Stimulated activated CD4-positive, alpha-beta T cell treated with anti-CD3 and anti-CD28 coated beads, Interleukin-4, amount 100 ng/mL, for 4 hours (primary cell): Measurements from ENCODE around the gene JARID2.

ENCODE experiments used
- DNase-seq, 2 experiments: peaks; one replicate each; pipeline ENCODE4 v3.0.0-alpha.2; 2020

JARID2 gene

GRCh38 chr6:15477746-15478145 is 231.9 kb downstream of the JARID2 start:
- no peak for DNase-seq

DNA sequence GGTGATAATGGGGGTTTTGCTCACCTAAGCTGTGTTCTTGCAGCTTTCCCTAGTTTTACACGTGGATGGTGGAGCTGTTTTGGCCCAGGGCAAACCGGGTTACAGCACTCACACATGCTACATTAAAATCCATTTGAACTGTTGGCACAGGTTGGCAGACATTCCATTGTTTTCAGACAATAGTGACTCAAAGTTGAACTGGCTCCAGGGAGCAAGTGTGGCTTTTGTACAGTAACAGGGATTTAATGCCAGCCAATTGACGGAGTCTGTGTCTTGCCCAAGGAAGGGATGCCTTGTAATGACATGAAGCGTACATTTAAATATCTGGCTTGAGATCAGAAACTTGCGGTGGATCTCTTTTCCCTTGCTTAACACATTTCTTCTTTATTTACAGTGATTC is 233.9 kb downstream of the JARID2 start:
- no peak for DNase-seq

GRCh38 chr6:15480525-15480924 is 234.7 kb downstream of the JARID2 start:
- no peak for DNase-seq

GRCh38 chr6:15481390-15482291 is 235.8 kb downstream of the JARID2 start:
- DNase-seq, result peak in 1 of 2 experiments; percentile 37

DNA sequence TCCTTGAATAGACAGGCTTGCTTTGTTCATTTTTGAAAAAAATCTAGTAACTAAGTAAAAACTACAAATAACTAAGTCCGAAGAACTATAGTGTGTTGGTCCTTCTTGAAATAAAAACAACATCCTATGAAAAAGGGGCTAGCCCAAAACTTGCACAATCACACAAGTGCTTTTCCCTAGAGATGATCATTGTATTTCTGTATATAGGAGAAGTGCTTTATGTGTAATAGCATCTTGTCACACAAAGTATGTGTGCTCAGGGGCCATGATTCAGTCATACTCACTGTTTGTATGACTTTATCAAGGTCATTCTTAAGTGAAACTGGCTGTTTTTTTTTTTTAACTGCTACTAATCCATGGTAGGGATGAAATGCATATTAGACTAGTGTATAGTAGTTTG is 237.2 kb downstream of the JARID2 start:
- DNase-seq, result no peak

DNA sequence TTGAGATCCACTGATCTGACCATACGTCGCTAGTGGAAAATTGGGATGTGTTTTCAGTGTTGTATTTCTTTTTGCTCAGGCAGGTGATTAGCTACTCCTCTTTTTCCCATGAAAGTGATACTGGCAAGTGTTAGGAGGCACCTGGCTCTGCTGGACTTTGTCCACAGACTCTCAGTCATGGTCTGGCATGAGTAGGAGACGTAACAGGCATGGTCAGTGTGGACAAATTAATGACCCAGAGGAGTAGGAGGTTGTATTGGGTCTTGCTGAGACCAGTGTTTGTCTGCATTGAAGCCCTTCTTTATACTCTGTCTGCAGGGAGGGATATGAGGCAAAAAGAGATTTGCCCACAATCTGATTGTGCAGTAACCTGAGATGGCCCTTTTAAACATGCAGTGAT is 238.3 kb downstream of the JARID2 start:
- DNase-seq, result no peak

DNA sequence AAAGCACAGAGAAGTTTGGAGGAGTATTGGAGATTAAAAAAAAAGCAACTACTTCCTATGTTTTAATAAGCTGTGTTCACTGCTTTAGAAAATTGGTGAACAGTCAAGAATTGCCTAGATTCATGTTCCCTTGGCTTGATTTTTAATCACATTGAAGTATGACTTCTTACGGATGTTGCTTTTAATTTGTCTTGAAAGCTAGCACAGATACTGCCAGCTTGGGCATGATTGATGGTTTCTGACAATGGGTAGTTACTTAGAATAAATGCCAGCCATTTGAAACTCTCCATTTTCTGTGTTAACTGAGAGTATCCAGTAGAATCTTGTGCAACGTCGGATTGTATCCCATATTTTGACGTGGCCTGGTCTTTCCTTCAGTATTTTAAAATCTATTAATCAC is 239.0 kb downstream of the JARID2 start:
- no peak for DNase-seq

GRCh38 chr6:15485936-15486335 is 240.1 kb downstream of the JARID2 start:
- no peak for DNase-seq

DNA sequence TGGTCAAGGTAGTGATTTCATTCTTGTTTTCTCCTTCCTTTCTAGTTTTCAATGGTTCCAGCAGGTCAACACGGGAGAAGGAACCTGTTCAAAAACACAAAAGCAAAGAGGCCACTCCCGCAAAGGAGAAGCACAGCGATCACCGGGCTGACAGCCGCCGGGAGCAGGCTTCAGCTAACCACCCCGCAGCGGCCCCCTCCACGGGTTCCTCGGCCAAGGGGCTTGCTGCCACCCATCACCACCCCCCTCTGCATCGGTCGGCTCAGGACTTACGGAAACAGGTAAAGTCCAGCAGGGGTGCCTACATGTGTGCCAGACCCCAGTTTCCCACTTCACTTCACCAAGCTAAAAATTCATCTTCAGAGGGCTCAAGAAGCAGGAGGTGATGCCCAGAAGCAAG is 241.4 kb downstream of the JARID2 start:
- DNase-seq, result no peak

DNA sequence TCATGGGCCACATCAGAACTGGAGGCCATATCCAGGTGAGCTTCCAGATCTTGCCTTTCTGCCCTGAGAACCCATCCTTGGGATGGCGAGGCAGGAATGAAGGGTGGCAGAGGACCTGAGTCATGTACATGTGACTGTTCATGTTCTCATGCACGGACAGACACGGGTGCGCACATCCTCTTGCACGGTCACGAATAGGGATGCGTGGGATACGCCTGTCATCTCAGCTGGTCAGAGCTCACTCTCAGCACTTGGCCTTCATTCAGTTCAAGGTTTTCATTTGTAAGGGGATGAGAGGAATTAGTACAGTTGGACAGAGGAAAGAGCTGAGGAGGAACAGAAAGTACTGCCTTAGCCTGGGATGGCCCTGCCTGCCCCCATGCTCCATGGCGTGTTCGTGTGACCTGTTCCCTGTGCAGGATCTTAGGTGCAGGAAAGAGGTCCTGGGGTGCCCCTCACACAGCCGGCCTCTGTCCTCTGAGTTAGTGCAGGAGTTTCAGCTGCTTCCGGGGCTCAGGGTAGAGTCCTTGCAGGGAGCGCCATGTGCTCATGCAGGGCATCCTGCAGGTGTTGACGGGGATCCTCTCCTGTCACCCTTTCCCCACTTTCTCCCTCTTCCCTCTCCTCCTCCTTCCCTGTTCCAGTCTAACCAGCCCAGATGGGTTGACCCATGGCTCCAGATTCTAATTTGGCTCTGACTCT is 243.5 kb downstream of the JARID2 start:
- DNase-seq, result no peak

DNA sequence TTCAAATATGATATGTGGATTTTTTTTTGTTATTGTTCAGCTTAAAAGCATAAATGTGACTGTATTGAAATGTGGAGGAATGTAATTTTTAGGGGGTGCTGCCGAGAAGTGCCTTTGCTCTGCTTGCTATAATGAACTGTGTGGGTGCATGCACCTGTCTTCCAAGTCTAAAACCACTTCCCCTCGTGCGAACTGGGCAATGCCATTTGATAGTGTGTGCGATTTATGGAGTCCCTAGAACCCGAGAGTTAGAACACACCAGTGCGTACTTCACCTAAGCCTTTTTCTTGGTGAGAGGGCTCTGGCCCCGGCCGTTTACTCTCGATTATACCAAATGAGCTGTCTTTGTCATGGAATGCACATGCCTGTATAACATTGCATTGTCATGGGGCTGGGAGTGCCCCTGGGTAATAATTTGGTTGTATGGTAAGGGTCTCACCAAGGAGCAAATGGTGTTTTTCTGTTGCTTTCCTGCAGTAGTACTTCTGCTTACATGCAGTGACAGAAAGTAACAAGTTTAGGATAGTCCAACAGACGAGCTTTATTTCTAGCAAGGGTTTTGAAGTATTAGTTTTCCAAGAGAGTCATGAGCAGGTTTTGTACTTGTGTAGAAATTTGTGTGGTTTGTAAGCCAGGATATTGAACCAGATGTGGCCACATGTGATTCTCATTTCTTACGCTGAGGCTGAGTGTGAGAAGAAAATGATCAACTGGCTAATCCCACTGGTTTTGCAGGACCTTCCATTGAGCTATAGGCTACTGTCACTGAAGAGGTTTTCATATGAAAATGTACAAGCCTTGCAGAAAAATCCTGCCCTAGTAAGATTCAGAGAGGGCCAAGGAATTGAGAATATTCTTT is 244.6 kb downstream of the JARID2 start:
- no peak for DNase-seq

GRCh38 chr6:15491255-15491985 is 245.6 kb downstream of the JARID2 start:
- peak; percentile 63 to 65 for DNase-seq

DNA sequence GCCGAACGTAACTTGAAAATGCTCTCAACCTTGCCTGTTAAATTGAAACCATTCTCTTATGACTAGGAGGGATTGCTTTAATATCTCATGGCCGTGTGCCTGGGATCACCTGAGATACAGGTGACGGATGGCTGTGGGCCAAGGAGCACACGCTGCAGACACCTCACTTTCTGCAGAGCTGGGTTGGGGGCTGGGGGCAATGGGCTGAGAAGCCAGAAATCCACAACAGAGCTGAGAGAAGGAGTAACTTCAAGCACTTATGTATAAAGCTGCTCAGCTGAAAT is 246.1 kb downstream of the JARID2 start:
- no peak for DNase-seq

- DNase-seq, result no peak
Observed at GRCh38 chr6:15493437-15494168, 247.7 kb downstream of the JARID2 start.

GRCh38 chr6:15495375-15495901 is 249.6 kb downstream of the JARID2 start:
- DNase-seq, result no peak

GRCh38 chr6:15496345-15497131 is 250.7 kb downstream of the JARID2 start:
- DNase-seq, result no peak

- no peak for DNase-seq
Observed at GRCh38 chr6:15498640-15499039, 252.8 kb downstream of the JARID2 start.

GRCh38 chr6:15499125-15499524 is 253.3 kb downstream of the JARID2 start:
- DNase-seq, result no peak

GRCh38 chr6:15499591-15499990 is 253.7 kb downstream of the JARID2 start:
- DNase-seq, result no peak

DNA sequence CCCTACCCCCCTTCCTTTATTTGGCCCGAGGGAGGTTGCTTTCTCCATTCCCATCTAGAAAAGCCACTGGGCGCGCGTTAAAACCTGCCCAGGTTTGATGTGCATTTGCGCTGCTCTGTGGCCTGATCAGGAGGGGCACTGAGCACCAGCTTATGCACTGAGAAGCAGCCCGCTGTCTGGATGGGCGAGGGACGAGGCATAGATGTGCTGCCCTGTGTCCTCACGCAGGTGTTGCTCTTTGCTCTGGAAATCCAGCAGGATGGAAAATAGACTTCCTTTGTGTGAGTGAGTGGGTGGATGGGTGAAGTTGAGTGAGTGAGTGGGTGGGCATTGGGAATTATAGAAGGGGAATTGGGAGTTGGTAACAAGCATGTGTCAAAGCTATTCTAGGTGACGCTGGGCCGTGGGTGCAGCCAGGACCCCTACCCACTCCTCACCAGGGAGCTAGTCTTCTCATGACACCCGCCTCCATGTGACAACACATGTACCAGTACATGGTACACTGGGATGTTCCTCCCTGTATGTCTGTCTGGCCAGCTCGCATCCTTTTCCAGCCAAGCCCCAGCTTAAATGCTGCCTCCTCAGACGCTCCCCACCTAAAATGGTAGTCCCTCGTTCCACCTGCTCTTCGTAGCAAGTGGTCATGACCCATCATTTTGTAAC is 254.3 kb downstream of the JARID2 start:
- no peak for DNase-seq
